ENCODE measurements around the gene EFHD2. TPM values are rescaled to one million over a fixed set of nuclear protein-coding genes. Genes with fewer than 3 reads are reported as not detected.
"Not testable (repeated sequence)": the region's sequence is repeated elsewhere in the genome, so short reads cannot be mapped to it uniquely, and the experiment has no call there.

Gene EFHD2
- 73.6 and 78.6 TPM in 2 replicates for total RNA-seq (2012; rRNA removed)

DNA sequence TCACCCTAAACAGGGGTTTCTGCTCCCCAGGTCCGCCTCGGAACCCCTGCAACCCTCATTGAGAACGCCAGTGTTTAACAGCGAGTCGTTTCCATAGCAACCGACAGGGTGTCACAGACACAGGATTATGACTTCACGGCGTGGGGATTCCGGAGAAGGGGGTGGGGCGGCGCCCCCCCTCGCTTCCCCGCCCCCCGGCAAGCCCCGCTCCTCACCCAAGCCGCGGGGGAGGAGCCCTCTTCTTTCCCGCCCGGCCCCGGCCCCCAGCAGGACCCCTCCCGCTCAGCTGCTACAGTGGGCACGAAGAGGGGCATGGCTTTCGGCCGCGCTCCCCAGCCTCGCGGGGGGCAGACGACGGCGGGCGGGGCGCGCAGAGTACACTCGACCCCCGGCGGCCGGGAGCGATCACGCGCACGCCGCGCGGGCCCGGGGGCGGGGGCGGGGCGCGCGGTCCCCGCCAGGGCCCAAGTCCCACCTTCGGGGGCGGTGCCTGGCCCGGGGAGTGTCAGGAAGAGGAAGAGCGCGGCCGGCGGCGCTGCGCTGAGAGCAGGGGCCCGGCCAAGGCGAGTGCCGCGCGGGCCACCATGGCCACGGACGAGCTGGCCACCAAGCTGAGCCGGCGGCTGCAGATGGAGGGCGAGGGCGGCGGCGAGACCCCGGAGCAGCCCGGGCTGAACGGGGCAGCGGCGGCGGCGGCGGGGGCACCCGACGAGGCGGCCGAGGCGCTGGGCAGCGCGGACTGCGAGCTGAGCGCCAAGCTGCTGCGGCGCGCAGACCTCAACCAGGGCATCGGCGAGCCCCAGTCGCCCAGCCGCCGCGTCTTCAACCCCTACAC is at the start of gene EFHD2:
Gene EFHD2 (plus strand): TSS at position 501 of the 835 bp plus-strand sequence. CDS start 84 bp downstream, at position 585.
- H3K4me3 ChIP-seq (ENCODE audit: low read length) = peak within 1 kb of the TSS; percentile 89
- peak within 1 kb of the TSS; percentile 87 for H3K9ac ChIP-seq (ENCODE audit: low read depth, low read length)
- H3K27me3 ChIP-seq (ENCODE audit: control insufficient read depth, insufficient read depth, low read length) = no peaks in the 10 kb centered on the region
- peak within 1 kb of the TSS; percentile 94 for H3K4me2 ChIP-seq (ENCODE audit: low read length)
- peaks cover 44% of the 10 kb centered on the region for H3K4me1 ChIP-seq (ENCODE audit: control insufficient read depth, insufficient read depth, low read length)
- H3K36me3 ChIP-seq (ENCODE audit: insufficient read depth, low read length) = peaks cover 5% of the 10 kb centered on the region
- H3K9me3 ChIP-seq (replicated peaks; ENCODE audit: low read length) = no peaks in the 10 kb centered on the region

DNA sequence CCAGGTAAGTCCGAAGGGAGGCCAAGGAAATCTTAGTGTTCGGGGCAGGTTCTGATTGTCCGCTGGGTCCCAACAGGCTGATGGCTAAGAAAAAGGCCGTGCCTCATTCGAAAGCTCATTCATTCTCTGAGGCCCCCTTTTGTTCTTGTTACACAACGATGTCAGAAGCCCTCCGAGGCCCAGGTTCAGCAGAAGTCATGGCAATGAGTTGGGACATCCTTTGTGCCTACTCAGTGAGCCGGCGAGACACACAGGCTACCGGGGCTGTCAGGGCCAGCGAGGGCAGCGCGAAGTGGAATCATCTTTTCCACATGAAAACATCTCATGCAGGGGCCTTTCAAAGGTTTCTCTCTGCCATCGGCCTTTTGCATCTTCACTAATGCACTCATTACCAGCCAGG is 49.0 kb upstream of the EFHD2 start:
- Histone ChIP-seq H3K9ac (ENCODE audit: low read depth, low read length) (no peak overlapping the region), H3K4me2 (ENCODE audit: low read length) (no peak overlapping the region), H3K4me1 (ENCODE audit: control insufficient read depth, insufficient read depth, low read length) (peaks cover 14% of the 10 kb centered on the region), H3K4me3 (ENCODE audit: low read length) (no peak overlapping the region), H3K36me3 (ENCODE audit: insufficient read depth, low read length) (no peaks in the 10 kb centered on the region), H3K27me3 (ENCODE audit: control insufficient read depth, insufficient read depth, low read length) (no peaks in the 10 kb centered on the region), H3K9me3 (replicated peaks; ENCODE audit: low read length) (no peaks in the 10 kb centered on the region)

DNA sequence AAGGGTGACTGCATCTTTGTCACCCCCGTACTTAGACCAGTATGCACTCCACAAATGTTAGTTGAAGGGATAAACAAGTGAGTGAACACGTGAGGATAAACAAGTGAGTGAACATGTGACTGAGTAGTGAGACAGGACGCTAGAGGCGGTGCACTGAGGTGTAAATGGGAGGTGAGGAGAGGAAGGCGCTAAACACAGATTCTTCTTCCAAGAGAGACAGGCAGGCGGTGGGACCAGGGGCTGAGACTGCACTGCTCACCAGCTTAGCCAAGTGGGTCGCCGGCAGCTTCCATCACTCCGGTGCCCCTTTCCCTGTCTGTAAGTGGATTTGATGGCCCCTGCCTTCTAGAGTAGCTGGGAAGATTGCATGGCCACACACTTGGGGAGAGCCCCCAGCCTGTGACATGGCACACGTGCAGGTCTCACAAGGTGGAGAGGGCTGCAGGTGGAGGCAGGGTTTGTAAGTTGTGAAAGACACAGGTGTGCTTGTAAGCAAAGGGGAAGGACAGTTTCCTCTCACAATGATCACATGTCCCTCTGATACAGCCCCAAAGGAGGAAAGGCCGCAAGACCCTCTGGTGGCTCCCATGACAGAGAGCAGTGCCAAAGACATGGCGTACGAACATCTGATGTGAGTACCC is 47.5 kb upstream of the EFHD2 start:
- Histone ChIP-seq H3K27me3 (ENCODE audit: control insufficient read depth, insufficient read depth, low read length) (no peaks in the 10 kb centered on the region), H3K9ac (ENCODE audit: low read depth, low read length) (no peak overlapping the region), H3K4me3 (ENCODE audit: low read length) (no peak overlapping the region), H3K9me3 (replicated peaks; ENCODE audit: low read length) (no peaks in the 10 kb centered on the region), H3K36me3 (ENCODE audit: insufficient read depth, low read length) (no peaks in the 10 kb centered on the region), H3K4me2 (ENCODE audit: low read length) (no peak overlapping the region), H3K4me1 (ENCODE audit: control insufficient read depth, insufficient read depth, low read length) (peaks cover 2% of the 10 kb centered on the region)

- no peaks in the 10 kb centered on the region for H3K36me3 ChIP-seq (ENCODE audit: insufficient read depth, low read length)
- H3K27me3 ChIP-seq (ENCODE audit: control insufficient read depth, insufficient read depth, low read length) = no peaks in the 10 kb centered on the region
- no peak overlapping the region for H3K9ac ChIP-seq (ENCODE audit: low read depth, low read length)
- H3K4me3 ChIP-seq (ENCODE audit: low read length) = no peak overlapping the region
- no peaks in the 10 kb centered on the region for H3K9me3 ChIP-seq (replicated peaks; ENCODE audit: low read length)
- no peak overlapping the region for H3K4me2 ChIP-seq (ENCODE audit: low read length)
- peaks cover 2% of the 10 kb centered on the region for H3K4me1 ChIP-seq (ENCODE audit: control insufficient read depth, insufficient read depth, low read length)
Observed at GRCh38 chr1:15362737-15363128, 47.0 kb upstream of the EFHD2 start.

DNA sequence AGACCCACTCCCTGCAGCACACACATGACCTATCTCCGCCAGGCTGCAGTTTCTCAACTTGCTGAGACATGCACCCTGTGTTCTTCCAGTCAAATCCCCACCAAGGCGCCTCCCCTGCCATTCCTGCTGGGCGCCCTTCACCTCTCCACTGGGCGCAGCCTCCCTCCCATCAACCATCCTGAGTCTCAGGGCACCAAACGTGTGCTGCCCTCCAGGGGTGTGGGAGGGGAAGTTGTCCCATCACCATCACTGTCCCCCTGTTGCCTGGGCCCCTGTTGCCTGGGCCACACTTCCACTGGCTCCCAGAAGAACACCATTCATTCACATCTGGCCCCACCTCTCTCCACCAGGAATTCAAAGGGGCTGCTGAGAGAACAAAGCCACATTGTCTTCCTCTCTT is 44.9 kb upstream of the EFHD2 start:
- Histone ChIP-seq H3K9me3 (replicated peaks; ENCODE audit: low read length) (no peaks in the 10 kb centered on the region), H3K4me1 (ENCODE audit: control insufficient read depth, insufficient read depth, low read length) (peaks cover 8% of the 10 kb centered on the region), H3K9ac (ENCODE audit: low read depth, low read length) (no peak overlapping the region), H3K4me3 (ENCODE audit: low read length) (no peak overlapping the region), H3K4me2 (ENCODE audit: low read length) (no peak overlapping the region), H3K36me3 (ENCODE audit: insufficient read depth, low read length) (no peaks in the 10 kb centered on the region), H3K27me3 (ENCODE audit: control insufficient read depth, insufficient read depth, low read length) (no peaks in the 10 kb centered on the region)

GRCh38 chr1:15368888-15369287 is 40.8 kb upstream of the EFHD2 start:
- Histone ChIP-seq H3K9ac (ENCODE audit: low read depth, low read length) (no peak overlapping the region), H3K9me3 (replicated peaks; ENCODE audit: low read length) (no peaks in the 10 kb centered on the region), H3K4me1 (ENCODE audit: control insufficient read depth, insufficient read depth, low read length) (peaks cover 8% of the 10 kb centered on the region), H3K36me3 (ENCODE audit: insufficient read depth, low read length) (no peaks in the 10 kb centered on the region), H3K27me3 (ENCODE audit: control insufficient read depth, insufficient read depth, low read length) (no peaks in the 10 kb centered on the region), H3K4me3 (ENCODE audit: low read length) (no peak overlapping the region), H3K4me2 (ENCODE audit: low read length) (no peak overlapping the region)

GRCh38 chr1:15370268-15370667 is 39.4 kb upstream of the EFHD2 start:
- Histone ChIP-seq H3K4me1 (ENCODE audit: control insufficient read depth, insufficient read depth, low read length) (peaks cover 8% of the 10 kb centered on the region), H3K9me3 (replicated peaks; ENCODE audit: low read length) (no peaks in the 10 kb centered on the region), H3K36me3 (ENCODE audit: insufficient read depth, low read length) (no peaks in the 10 kb centered on the region), H3K27me3 (ENCODE audit: control insufficient read depth, insufficient read depth, low read length) (no peaks in the 10 kb centered on the region), H3K9ac (ENCODE audit: low read depth, low read length) (no peak overlapping the region), H3K4me3 (ENCODE audit: low read length) (no peak overlapping the region), H3K4me2 (ENCODE audit: low read length) (no peak overlapping the region)

- peaks cover 8% of the 10 kb centered on the region for H3K4me1 ChIP-seq (ENCODE audit: control insufficient read depth, insufficient read depth, low read length)
- no peaks in the 10 kb centered on the region for H3K9me3 ChIP-seq (replicated peaks; ENCODE audit: low read length)
- H3K9ac ChIP-seq (ENCODE audit: low read depth, low read length) = no peak overlapping the region
- no peak overlapping the region for H3K4me2 ChIP-seq (ENCODE audit: low read length)
- H3K36me3 ChIP-seq (ENCODE audit: insufficient read depth, low read length) = no peaks in the 10 kb centered on the region
- H3K27me3 ChIP-seq (ENCODE audit: control insufficient read depth, insufficient read depth, low read length) = no peaks in the 10 kb centered on the region
- no peak overlapping the region for H3K4me3 ChIP-seq (ENCODE audit: low read length)
Observed at GRCh38 chr1:15370781-15371520, 38.7 kb upstream of the EFHD2 start.

- H3K4me1 ChIP-seq (ENCODE audit: control insufficient read depth, insufficient read depth, low read length) = peaks cover 8% of the 10 kb centered on the region
- H3K4me2 ChIP-seq (ENCODE audit: low read length) = no peak overlapping the region
- no peaks in the 10 kb centered on the region for H3K27me3 ChIP-seq (ENCODE audit: control insufficient read depth, insufficient read depth, low read length)
- no peak overlapping the region for H3K9ac ChIP-seq (ENCODE audit: low read depth, low read length)
- no peaks in the 10 kb centered on the region for H3K9me3 ChIP-seq (replicated peaks; ENCODE audit: low read length)
- H3K36me3 ChIP-seq (ENCODE audit: insufficient read depth, low read length) = no peaks in the 10 kb centered on the region
- no peak overlapping the region for H3K4me3 ChIP-seq (ENCODE audit: low read length)
Observed at GRCh38 chr1:15371610-15372545, 37.8 kb upstream of the EFHD2 start.

GRCh38 chr1:15378729-15379128 is 31.0 kb upstream of the EFHD2 start:
- Histone ChIP-seq H3K36me3 (ENCODE audit: insufficient read depth, low read length) (no peaks in the 10 kb centered on the region), H3K9me3 (replicated peaks; ENCODE audit: low read length) (no peaks in the 10 kb centered on the region), H3K27me3 (ENCODE audit: control insufficient read depth, insufficient read depth, low read length) (peaks cover 9% of the 10 kb centered on the region), H3K9ac (ENCODE audit: low read depth, low read length) (no peak overlapping the region), H3K4me2 (ENCODE audit: low read length) (no peak overlapping the region), H3K4me1 (ENCODE audit: control insufficient read depth, insufficient read depth, low read length) (no peaks in the 10 kb centered on the region), H3K4me3 (ENCODE audit: low read length) (no peak overlapping the region)

DNA sequence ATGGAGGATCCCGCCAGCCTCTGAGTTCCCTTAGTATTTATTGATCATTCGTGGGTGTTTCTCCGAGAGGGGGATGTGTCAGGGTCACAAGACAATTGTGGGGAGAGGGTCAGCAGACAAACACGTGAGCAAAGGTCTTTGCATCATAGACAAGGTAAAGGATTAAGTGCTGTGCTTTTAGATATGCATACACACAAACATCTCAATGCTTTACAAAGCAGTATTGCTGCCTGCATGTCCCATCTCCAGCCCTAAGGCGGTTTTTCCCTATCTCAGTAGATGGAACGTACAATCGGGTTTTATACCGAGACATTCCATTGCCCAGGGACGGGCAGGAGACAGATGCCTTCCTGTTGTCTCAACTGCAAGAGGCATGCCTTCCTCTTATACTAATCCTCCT is 30.5 kb upstream of the EFHD2 start:
- not testable (repeated sequence) for H3K4me2 ChIP-seq (ENCODE audit: low read length); H3K36me3 ChIP-seq (ENCODE audit: insufficient read depth, low read length); H3K27me3 ChIP-seq (ENCODE audit: control insufficient read depth, insufficient read depth, low read length); H3K9me3 ChIP-seq (replicated peaks; ENCODE audit: low read length); H3K4me3 ChIP-seq (ENCODE audit: low read length); H3K4me1 ChIP-seq (ENCODE audit: control insufficient read depth, insufficient read depth, low read length); H3K9ac ChIP-seq (ENCODE audit: low read depth, low read length)

Measured in skeletal muscle satellite cell (primary cell).